ENCODE measurements around the gene SIGLEC15.

- TF ChIP-seq OSR1 (CRISPR knock-in tag; IDR thresholded peaks at IDR 0.05), result no peak
- TF ChIP-seq ARNTL (CRISPR knock-in tag; IDR thresholded peaks at IDR 0.05; ENCODE audit: borderline replicate concordance, low read depth), result no peak
- TF ChIP-seq SNAI2 (CRISPR knock-in tag; IDR thresholded peaks at IDR 0.05), result no peak
- TF ChIP-seq CSDC2 (CRISPR knock-in tag; IDR thresholded peaks at IDR 0.05), result no peak
- TF ChIP-seq, protein P1, sequence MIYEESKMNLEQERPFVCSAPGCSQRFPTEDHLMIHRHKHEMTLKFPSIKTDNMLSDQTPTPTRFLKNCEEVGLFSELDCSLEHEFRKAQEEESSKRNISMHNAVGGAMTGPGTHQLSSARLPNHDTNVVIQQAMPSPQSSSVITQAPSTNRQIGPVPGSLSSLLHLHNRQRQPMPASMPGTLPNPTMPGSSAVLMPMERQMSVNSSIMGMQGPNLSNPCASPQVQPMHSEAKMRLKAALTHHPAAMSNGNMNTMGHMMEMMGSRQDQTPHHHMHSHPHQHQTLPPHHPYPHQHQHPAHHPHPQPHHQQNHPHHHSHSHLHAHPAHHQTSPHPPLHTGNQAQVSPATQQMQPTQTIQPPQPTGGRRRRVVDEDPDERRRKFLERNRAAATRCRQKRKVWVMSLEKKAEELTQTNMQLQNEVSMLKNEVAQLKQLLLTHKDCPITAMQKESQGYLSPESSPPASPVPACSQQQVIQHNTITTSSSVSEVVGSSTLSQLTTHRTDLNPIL (CRISPR knock-in tag; IDR thresholded peaks at IDR 0.05; ENCODE audit: low read depth), result no peak
- no peak for TF ChIP-seq TSHZ2 (CRISPR knock-in tag; IDR thresholded peaks at IDR 0.05)
- TF ChIP-seq, protein P2, sequence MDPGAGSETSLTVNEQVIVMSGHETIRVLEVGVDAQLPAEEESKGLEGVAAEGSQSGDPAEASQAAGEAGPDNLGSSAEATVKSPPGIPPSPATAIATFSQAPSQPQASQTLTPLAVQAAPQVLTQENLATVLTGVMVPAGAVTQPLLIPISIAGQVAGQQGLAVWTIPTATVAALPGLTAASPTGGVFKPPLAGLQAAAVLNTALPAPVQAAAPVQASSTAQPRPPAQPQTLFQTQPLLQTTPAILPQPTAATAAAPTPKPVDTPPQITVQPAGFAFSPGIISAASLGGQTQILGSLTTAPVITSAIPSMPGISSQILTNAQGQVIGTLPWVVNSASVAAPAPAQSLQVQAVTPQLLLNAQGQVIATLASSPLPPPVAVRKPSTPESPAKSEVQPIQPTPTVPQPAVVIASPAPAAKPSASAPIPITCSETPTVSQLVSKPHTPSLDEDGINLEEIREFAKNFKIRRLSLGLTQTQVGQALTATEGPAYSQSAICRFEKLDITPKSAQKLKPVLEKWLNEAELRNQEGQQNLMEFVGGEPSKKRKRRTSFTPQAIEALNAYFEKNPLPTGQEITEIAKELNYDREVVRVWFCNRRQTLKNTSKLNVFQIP (CRISPR knock-in tag; IDR thresholded peaks at IDR 0.05; ENCODE audit: borderline replicate concordance, low read depth), result no peak
- TF ChIP-seq, protein P3, sequence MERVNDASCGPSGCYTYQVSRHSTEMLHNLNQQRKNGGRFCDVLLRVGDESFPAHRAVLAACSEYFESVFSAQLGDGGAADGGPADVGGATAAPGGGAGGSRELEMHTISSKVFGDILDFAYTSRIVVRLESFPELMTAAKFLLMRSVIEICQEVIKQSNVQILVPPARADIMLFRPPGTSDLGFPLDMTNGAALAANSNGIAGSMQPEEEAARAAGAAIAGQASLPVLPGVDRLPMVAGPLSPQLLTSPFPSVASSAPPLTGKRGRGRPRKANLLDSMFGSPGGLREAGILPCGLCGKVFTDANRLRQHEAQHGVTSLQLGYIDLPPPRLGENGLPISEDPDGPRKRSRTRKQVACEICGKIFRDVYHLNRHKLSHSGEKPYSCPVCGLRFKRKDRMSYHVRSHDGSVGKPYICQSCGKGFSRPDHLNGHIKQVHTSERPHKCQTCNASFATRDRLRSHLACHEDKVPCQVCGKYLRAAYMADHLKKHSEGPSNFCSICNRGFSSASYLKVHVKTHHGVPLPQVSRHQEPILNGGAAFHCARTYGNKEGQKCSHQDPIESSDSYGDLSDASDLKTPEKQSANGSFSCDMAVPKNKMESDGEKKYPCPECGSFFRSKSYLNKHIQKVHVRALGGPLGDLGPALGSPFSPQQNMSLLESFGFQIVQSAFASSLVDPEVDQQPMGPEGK (CRISPR knock-in tag; IDR thresholded peaks at IDR 0.05; ENCODE audit: borderline replicate concordance), result no peak
- no peak for TF ChIP-seq RARB (CRISPR knock-in tag; IDR thresholded peaks at IDR 0.05)
Observed at GRCh38 chr18:45845410-45845809, 19.9 kb downstream of the SIGLEC15 start.
